Activated naive CD4-positive, alpha-beta T cell treated with Interleukin-2 at 50 U/mL for 16 hours (primary cell): Measurements from ENCODE around the gene MAS1L.

ENCODE experiments used
- DNase-seq: peaks from one replicate; pipeline ENCODE4 v3.0.0-alpha.2; 2020

MAS1L gene

GRCh38 chr6:29487660-29488059 is at the start of gene MAS1L:
Gene MAS1L (minus strand): TSS chr6:29487956. CDS start chr6:29487902, 54 bp downstream.
- no peak for DNase-seq

- DNase-seq = no peak
Observed at GRCh38 chr6:29532320-29532951, 44.7 kb upstream of the MAS1L start.

- DNase-seq = no peak
Observed at GRCh38 chr6:29531668-29532067, 43.9 kb upstream of the MAS1L start.

- DNase-seq = no peak
Observed at GRCh38 chr6:29530671-29531310, 43.0 kb upstream of the MAS1L start.

- no peak for DNase-seq
Observed at GRCh38 chr6:29529956-29530355, 42.2 kb upstream of the MAS1L start.

GRCh38 chr6:29528988-29529560 is 41.3 kb upstream of the MAS1L start:
- no peak for DNase-seq

- no peak for DNase-seq
Observed at GRCh38 chr6:29528300-29528931, 40.7 kb upstream of the MAS1L start.

- no peak for DNase-seq
Observed at GRCh38 chr6:29527564-29527963, 39.8 kb upstream of the MAS1L start.

GRCh38 chr6:29527126-29527525 is 39.4 kb upstream of the MAS1L start:
- DNase-seq = no peak

- DNase-seq = no peak
Observed at GRCh38 chr6:29525311-29525639, 37.5 kb upstream of the MAS1L start.

GRCh38 chr6:29524444-29525310 is 36.9 kb upstream of the MAS1L start:
- DNase-seq = no peak

- DNase-seq = no peak
Observed at GRCh38 chr6:29524044-29524443, 36.3 kb upstream of the MAS1L start.

- no peak for DNase-seq
Observed at GRCh38 chr6:29522227-29522626, 34.5 kb upstream of the MAS1L start.

- no peak for DNase-seq
Observed at GRCh38 chr6:29521006-29521680, 33.4 kb upstream of the MAS1L start.

- no peak for DNase-seq
Observed at GRCh38 chr6:29520232-29520631, 32.5 kb upstream of the MAS1L start.

- no peak for DNase-seq
Observed at GRCh38 chr6:29519291-29520010, 31.7 kb upstream of the MAS1L start.

- DNase-seq = no peak
Observed at GRCh38 chr6:29517728-29518440, 30.1 kb upstream of the MAS1L start.

GRCh38 chr6:29517245-29517644 is 29.5 kb upstream of the MAS1L start:
- DNase-seq = no peak

GRCh38 chr6:29516108-29516507 is 28.4 kb upstream of the MAS1L start:
- DNase-seq = peak; percentile 41

GRCh38 chr6:29510746-29511300 is 23.1 kb upstream of the MAS1L start:
- DNase-seq = no peak

GRCh38 chr6:29510202-29510601 is 22.4 kb upstream of the MAS1L start:
- no peak for DNase-seq
